ENCODE measurements around the gene DGCR8.
A peak's percentile ranks its signal among the peaks of the same experiment; 100 is the strongest.

Gene DGCR8

DNA sequence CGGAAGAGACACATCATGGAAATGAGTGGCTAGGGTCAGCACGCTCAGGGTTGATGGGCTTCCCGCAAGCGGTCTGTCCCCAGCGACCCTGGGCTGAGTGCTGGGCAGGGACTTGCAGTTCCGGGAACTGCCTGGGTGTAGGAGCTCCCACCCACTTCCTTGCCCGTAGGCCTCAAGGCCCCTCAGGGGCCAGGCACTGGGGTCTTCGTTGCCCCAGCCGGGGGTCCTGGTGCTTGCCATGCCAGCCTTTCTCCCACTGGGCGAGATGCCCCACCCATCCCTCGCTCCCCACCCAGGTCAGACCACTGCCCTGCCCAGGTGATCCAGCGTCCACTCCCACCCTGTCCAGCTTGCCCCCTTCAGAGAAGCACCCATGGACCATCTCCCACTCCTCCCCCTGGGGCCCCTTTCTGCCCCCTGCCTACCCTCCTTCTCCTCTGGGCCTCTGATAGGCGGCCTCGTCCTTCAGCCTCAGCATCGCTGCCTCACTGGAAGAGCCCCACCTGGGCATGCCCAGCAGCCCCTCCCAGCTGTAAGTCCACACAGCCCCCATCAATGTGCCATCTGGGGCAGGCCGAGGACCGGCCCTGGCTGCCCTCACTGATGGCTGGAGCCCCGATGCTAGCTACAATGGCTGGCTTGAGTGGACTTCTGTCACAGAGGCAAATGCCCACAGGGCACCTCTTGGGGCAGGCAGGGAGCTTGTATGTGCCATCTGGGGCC lies 17.8 kb upstream of the DGCR8 start:
- no peaks in the 10 kb centered on the region for H3K79me1 ChIP-seq (ENCODE audit: low read depth, low read length)
- no peak overlapping the region for H3K4me2 ChIP-seq (ENCODE audit: insufficient read depth, low read length, poor library complexity, severe bottlenecking)
- no peak for DNase-seq (ENCODE audit: low spot score)
- no peak overlapping the region for H2BK5ac ChIP-seq (ENCODE audit: low read length)
- H3K4me1 ChIP-seq (ENCODE audit: control insufficient read depth in 2 of 2, insufficient read depth in 1 of 2, low read depth in 1 of 2, low read length in 2 of 2), result peaks cover 0 to 6% of the 10 kb centered on the region in 2 donors
- no peak overlapping the region for H3K4me3 ChIP-seq (ENCODE audit: low read length in 2 of 2)
- H3K9me3 ChIP-seq (replicated peaks in 1 of 2; ENCODE audit: control insufficient read depth in 2 of 2, insufficient read depth in 1 of 2, low read depth in 1 of 2, low read length in 2 of 2), result no peaks in the 10 kb centered on the region
- H3K27ac ChIP-seq (replicated peaks; ENCODE audit: low read length), result no peak overlapping the region
- H3K27me3 ChIP-seq (ENCODE audit: control insufficient read depth in 3 of 3, insufficient read depth in 3 of 3, low read depth in 1 of 3, low read length in 3 of 3), result no peaks in the 10 kb centered on the region
- peak overlapping the region; percentile 12 for H3K9ac ChIP-seq (ENCODE audit: low read depth, low read length, poor library complexity)
- no peak overlapping the region for H2AFZ ChIP-seq (ENCODE audit: low read length)
- WGBS, 2 donors (ENCODE audit: extremely low coverage in 2 of 2, insufficient read length in 2 of 2, insufficient replicate concordance in 1 of 2), result no CpG with 5 or more reads among the region's 18 CpGs
- no peak overlapping the region for H3K4ac ChIP-seq (ENCODE audit: low read length)
- H3K23ac ChIP-seq (ENCODE audit: low read depth, low read length, poor library complexity), result peak overlapping the region; percentile 94
- no peak overlapping the region for H2BK120ac ChIP-seq (ENCODE audit: low read depth, low read length)
- H3K36me3 ChIP-seq (replicated peaks in 1 of 2; ENCODE audit: control insufficient read depth in 2 of 2, insufficient read depth in 2 of 2, low read length in 2 of 2), result peaks cover 3 to 4% of the 10 kb centered on the region in 2 donors
- peak overlapping the region; percentile 69 for H3K18ac ChIP-seq (ENCODE audit: low read length)
- no peak overlapping the region for H4K91ac ChIP-seq (ENCODE audit: low read depth, low read length, poor library complexity)
- no peak overlapping the region for H4K8ac ChIP-seq (ENCODE audit: low read depth, low read length)
- no peak overlapping the region for H2BK12ac ChIP-seq (ENCODE audit: low read length)
- H3K14ac ChIP-seq (ENCODE audit: low read length), result peak overlapping the region; percentile 63
- H2BK15ac ChIP-seq (ENCODE audit: low read length), result no peak overlapping the region
- peak overlapping the region; percentile 68 for H2AK5ac ChIP-seq (ENCODE audit: low read depth, low read length)

- DNase-seq (ENCODE audit: low spot score), result no peak
- peak overlapping the region; percentile 63 for H3K14ac ChIP-seq (ENCODE audit: low read length)
- no peak overlapping the region for H3K27ac ChIP-seq (replicated peaks; ENCODE audit: low read length)
- no peak overlapping the region for H2AK5ac ChIP-seq (ENCODE audit: low read depth, low read length)
- peaks cover 0 to 6% of the 10 kb centered on the region in 2 donors for H3K4me1 ChIP-seq (ENCODE audit: control insufficient read depth in 2 of 2, insufficient read depth in 1 of 2, low read depth in 1 of 2, low read length in 2 of 2)
- no peaks in the 10 kb centered on the region for H3K79me1 ChIP-seq (ENCODE audit: low read depth, low read length)
- no peak overlapping the region for H3K18ac ChIP-seq (ENCODE audit: low read length)
- no peak overlapping the region for H2BK120ac ChIP-seq (ENCODE audit: low read depth, low read length)
- no peak overlapping the region for H2BK12ac ChIP-seq (ENCODE audit: low read length)
- peak overlapping the region; percentile 12 for H3K9ac ChIP-seq (ENCODE audit: low read depth, low read length, poor library complexity)
- H2BK5ac ChIP-seq (ENCODE audit: low read length), result no peak overlapping the region
- H3K9me3 ChIP-seq (replicated peaks in 1 of 2; ENCODE audit: control insufficient read depth in 2 of 2, insufficient read depth in 1 of 2, low read depth in 1 of 2, low read length in 2 of 2), result no peaks in the 10 kb centered on the region
- H3K4me2 ChIP-seq (ENCODE audit: insufficient read depth, low read length, poor library complexity, severe bottlenecking), result no peak overlapping the region
- no peak overlapping the region for H3K4me3 ChIP-seq (ENCODE audit: low read length in 2 of 2)
- no peak overlapping the region for H2BK15ac ChIP-seq (ENCODE audit: low read length)
- H3K4ac ChIP-seq (ENCODE audit: low read length), result no peak overlapping the region
- peak overlapping the region; percentile 3 for H3K23ac ChIP-seq (ENCODE audit: low read depth, low read length, poor library complexity)
- H2AFZ ChIP-seq (ENCODE audit: low read length), result no peak overlapping the region
- H4K8ac ChIP-seq (ENCODE audit: low read depth, low read length), result no peak overlapping the region
- no peak overlapping the region for H4K91ac ChIP-seq (ENCODE audit: low read depth, low read length, poor library complexity)
- no CpG with 5 or more reads among the region's 11 CpGs for WGBS, 2 donors (ENCODE audit: extremely low coverage in 2 of 2, insufficient read length in 2 of 2, insufficient replicate concordance in 1 of 2)
- H3K27me3 ChIP-seq (ENCODE audit: control insufficient read depth in 3 of 3, insufficient read depth in 3 of 3, low read depth in 1 of 3, low read length in 3 of 3), result no peaks in the 10 kb centered on the region
- H3K36me3 ChIP-seq (replicated peaks in 1 of 2; ENCODE audit: control insufficient read depth in 2 of 2, insufficient read depth in 2 of 2, low read length in 2 of 2), result peaks cover 3 to 4% of the 10 kb centered on the region in 2 donors
Observed at GRCh38 chr22:20062766-20063083, 17.3 kb upstream of the DGCR8 start.

- no CpG with 5 or more reads among the region's 27 CpGs for WGBS, 2 donors (ENCODE audit: extremely low coverage in 2 of 2, insufficient read length in 2 of 2, insufficient replicate concordance in 1 of 2)
- no peak for DNase-seq (ENCODE audit: low spot score)
- peak overlapping the region; percentile 65 for H4K8ac ChIP-seq (ENCODE audit: low read depth, low read length)
- H3K23ac ChIP-seq (ENCODE audit: low read depth, low read length, poor library complexity), result peak overlapping the region; percentile 97
- H3K9ac ChIP-seq (ENCODE audit: low read depth, low read length, poor library complexity), result peak overlapping the region; percentile 30
- H3K79me1 ChIP-seq (ENCODE audit: low read depth, low read length), result no peaks in the 10 kb centered on the region
- H3K4me2 ChIP-seq (ENCODE audit: insufficient read depth, low read length, poor library complexity, severe bottlenecking), result no peak overlapping the region
- peaks cover 0 to 6% of the 10 kb centered on the region in 2 donors for H3K4me1 ChIP-seq (ENCODE audit: control insufficient read depth in 2 of 2, insufficient read depth in 1 of 2, low read depth in 1 of 2, low read length in 2 of 2)
- no peak overlapping the region for H4K91ac ChIP-seq (ENCODE audit: low read depth, low read length, poor library complexity)
- H2BK5ac ChIP-seq (ENCODE audit: low read length), result no peak overlapping the region
- no peaks in the 10 kb centered on the region for H3K9me3 ChIP-seq (replicated peaks in 1 of 2; ENCODE audit: control insufficient read depth in 2 of 2, insufficient read depth in 1 of 2, low read depth in 1 of 2, low read length in 2 of 2)
- no peak overlapping the region for H3K27ac ChIP-seq (replicated peaks; ENCODE audit: low read length)
- H2BK15ac ChIP-seq (ENCODE audit: low read length), result no peak overlapping the region
- H3K4me3 ChIP-seq (ENCODE audit: low read length in 2 of 2), result no peak overlapping the region
- no peak overlapping the region for H2AFZ ChIP-seq (ENCODE audit: low read length)
- H3K27me3 ChIP-seq (ENCODE audit: control insufficient read depth in 3 of 3, insufficient read depth in 3 of 3, low read depth in 1 of 3, low read length in 3 of 3), result no peaks in the 10 kb centered on the region
- H2BK120ac ChIP-seq (ENCODE audit: low read depth, low read length), result no peak overlapping the region
- H3K18ac ChIP-seq (ENCODE audit: low read length), result peak overlapping the region; percentile 48
- H3K14ac ChIP-seq (ENCODE audit: low read length), result peak overlapping the region; percentile 97
- peak overlapping the region; percentile 63 for H2BK12ac ChIP-seq (ENCODE audit: low read length)
- peak overlapping the region; percentile 70 for H2AK5ac ChIP-seq (ENCODE audit: low read depth, low read length)
- H3K36me3 ChIP-seq (replicated peaks in 1 of 2; ENCODE audit: control insufficient read depth in 2 of 2, insufficient read depth in 2 of 2, low read length in 2 of 2), result peaks cover 3 to 4% of the 10 kb centered on the region in 2 donors
- H3K4ac ChIP-seq (ENCODE audit: low read length), result peak overlapping the region; percentile 76
Observed at GRCh38 chr22:20063271-20064139, 16.5 kb upstream of the DGCR8 start.

DNA sequence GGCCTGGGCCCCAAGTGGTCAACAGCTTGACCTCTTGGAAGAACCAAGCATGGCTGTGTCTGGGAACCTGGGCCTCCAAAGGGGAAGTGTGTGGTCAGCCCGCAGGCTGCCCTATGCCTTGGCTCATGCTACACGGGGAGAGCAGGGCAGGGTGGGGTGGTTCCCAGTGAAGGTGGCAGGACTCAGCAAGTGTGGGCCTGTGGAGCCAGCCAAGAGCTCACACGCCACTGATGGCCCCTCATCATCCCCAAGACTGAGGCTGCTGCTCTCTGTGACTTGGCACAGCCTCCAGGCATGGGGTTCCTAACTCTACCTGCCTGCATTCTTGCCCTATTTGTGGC lies 15.9 kb upstream of the DGCR8 start:
- H3K9me3 ChIP-seq (replicated peaks in 1 of 2; ENCODE audit: control insufficient read depth in 2 of 2, insufficient read depth in 1 of 2, low read depth in 1 of 2, low read length in 2 of 2), result no peaks in the 10 kb centered on the region
- no peak overlapping the region for H2BK5ac ChIP-seq (ENCODE audit: low read length)
- H2AFZ ChIP-seq (ENCODE audit: low read length), result no peak overlapping the region
- H2BK15ac ChIP-seq (ENCODE audit: low read length), result peak overlapping the region; percentile 37
- H3K18ac ChIP-seq (ENCODE audit: low read length), result peak overlapping the region; percentile 8
- H2BK120ac ChIP-seq (ENCODE audit: low read depth, low read length), result no peak overlapping the region
- no peak overlapping the region for H4K8ac ChIP-seq (ENCODE audit: low read depth, low read length)
- H3K27me3 ChIP-seq (ENCODE audit: control insufficient read depth in 3 of 3, insufficient read depth in 3 of 3, low read depth in 1 of 3, low read length in 3 of 3), result no peaks in the 10 kb centered on the region
- peak overlapping the region; percentile 94 for H2BK12ac ChIP-seq (ENCODE audit: low read length)
- no peak overlapping the region for H3K4ac ChIP-seq (ENCODE audit: low read length)
- H3K4me3 ChIP-seq (ENCODE audit: low read length in 2 of 2), result no peak overlapping the region
- peak overlapping the region; percentile 70 for H2AK5ac ChIP-seq (ENCODE audit: low read depth, low read length)
- no peaks in the 10 kb centered on the region for H3K79me1 ChIP-seq (ENCODE audit: low read depth, low read length)
- H3K23ac ChIP-seq (ENCODE audit: low read depth, low read length, poor library complexity), result no peak overlapping the region
- peaks cover 3 to 4% of the 10 kb centered on the region in 2 donors for H3K36me3 ChIP-seq (replicated peaks in 1 of 2; ENCODE audit: control insufficient read depth in 2 of 2, insufficient read depth in 2 of 2, low read length in 2 of 2)
- no peak overlapping the region for H4K91ac ChIP-seq (ENCODE audit: low read depth, low read length, poor library complexity)
- H3K14ac ChIP-seq (ENCODE audit: low read length), result no peak overlapping the region
- H3K9ac ChIP-seq (ENCODE audit: low read depth, low read length, poor library complexity), result peak overlapping the region; percentile 30
- H3K4me1 ChIP-seq (ENCODE audit: control insufficient read depth in 2 of 2, insufficient read depth in 1 of 2, low read depth in 1 of 2, low read length in 2 of 2), result peaks cover 0 to 6% of the 10 kb centered on the region in 2 donors
- no peak for DNase-seq (ENCODE audit: low spot score)
- WGBS, 2 donors (ENCODE audit: extremely low coverage in 2 of 2, insufficient read length in 2 of 2, insufficient replicate concordance in 1 of 2), result no CpG with 5 or more reads among the region's 3 CpGs
- H3K27ac ChIP-seq (replicated peaks; ENCODE audit: low read length), result no peak overlapping the region
- no peak overlapping the region for H3K4me2 ChIP-seq (ENCODE audit: insufficient read depth, low read length, poor library complexity, severe bottlenecking)

Data from neuronal stem cell (in vitro differentiated cells).